G401 (cell line): ENCODE data around the gene HS1BP3. TPM values are rescaled to one million over a fixed set of nuclear protein-coding genes. Genes with fewer than 3 reads are reported as not detected.

Experiments used
- DNase-seq: peaks from one replicate; pipeline ENCODE4 v3.0.0-alpha.2; 2015; ENCODE audit warnings: low spot score
- in situ Hi-C: cut with HindIII; loops from 2 replicates; pipeline ENCODE4 v1.10.0; 2016; ENCODE audit warnings: low sequenced_read_pairs, mixed read lengths
- total RNA-seq: library from RNA; depleted of rRNA; stranded (reverse); fragments of >200 nt; shearing (Covaris generic); gene quantifications from 2 replicates; pipeline ENCODE4 v1.2.3, GENCODE V29; 2014; rRNA removed

HS1BP3 gene, protein sequence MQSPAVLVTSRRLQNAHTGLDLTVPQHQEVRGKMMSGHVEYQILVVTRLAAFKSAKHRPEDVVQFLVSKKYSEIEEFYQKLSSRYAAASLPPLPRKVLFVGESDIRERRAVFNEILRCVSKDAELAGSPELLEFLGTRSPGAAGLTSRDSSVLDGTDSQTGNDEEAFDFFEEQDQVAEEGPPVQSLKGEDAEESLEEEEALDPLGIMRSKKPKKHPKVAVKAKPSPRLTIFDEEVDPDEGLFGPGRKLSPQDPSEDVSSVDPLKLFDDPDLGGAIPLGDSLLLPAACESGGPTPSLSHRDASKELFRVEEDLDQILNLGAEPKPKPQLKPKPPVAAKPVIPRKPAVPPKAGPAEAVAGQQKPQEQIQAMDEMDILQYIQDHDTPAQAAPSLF
- total RNA-seq: 47.6 and 53.7 TPM in 2 replicates

DNA sequence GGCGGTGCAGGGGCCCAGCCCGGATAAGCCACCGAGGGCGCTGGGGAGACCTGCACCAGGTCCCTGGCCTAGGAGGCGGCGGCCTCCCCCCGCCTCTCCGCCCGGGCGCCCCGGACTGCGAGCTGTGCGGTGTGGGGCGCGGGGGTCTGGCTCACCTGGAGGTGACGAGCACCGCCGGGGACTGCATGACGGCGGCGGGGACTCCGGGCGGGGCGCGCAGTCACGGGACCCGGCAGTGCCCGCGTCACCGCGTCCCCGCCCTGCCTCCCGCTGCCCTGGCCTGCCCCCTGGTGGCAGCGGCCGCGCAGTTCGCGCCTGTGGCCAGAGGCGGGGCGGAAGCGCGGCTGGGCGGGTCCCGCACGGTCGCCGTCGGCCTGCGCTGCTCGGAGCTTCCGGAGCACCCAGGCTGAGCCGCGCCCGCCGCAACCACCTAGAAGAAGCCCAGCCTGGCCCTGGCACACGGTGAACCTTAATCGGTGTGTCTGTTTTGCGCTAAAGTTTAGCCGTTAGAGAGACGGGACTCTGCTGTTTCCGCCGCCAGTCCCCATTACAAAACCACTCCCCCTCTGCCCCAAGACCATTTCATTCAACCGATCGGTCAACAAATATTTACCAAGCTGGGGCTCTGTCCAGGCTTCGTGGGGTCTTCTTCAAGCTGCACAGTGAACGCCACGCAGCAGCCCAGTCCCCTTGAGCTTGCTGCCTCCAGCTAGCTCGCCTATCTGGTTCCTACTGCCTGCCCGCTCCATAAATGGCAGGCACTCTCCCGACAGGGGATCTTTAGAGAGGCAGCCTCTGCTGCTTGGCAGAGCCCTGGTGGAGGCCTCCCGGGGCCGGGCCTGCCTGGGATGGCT is at the start of gene HS1BP3:
HS1BP3 (minus strand) TSS at position 222 of the 854 bp plus-strand sequence; CDS start at position 187, 35 bp downstream.
- in situ Hi-C loops: no loop called here
- DNase-seq: peak; percentile 83

DNA sequence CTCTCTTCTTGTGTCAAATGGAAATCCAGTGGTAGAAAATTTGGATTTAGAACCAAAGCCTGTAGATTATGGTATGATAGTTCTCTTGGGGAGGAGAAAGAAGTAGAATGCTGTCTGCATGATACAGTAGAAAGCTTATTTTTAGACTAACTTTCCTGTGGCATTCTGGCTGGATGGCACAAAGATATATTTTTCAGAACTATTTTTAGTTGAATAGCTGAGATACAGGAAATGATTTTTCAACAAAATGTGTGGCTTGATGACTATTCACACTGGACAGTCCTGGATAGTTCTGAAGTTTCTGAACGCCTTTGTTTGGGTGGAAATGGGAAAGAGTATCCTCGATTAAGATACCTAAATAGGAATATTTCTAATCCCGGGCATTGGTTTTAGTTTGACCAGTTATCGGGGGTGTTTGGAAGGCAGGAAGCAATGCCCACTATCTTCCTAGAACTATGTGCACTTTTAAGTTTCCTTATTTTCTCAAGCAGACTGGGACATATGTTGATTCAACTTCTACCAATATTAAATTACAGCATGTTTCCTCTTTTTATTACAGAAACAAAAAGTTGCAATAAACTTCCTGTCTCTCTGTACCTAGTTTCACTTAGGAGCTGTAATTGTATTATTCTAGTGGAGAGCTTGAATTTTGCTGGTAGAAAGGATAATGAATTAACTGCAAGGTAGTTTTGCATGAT is 48.2 kb upstream of the HS1BP3 start:
- in situ Hi-C loops: loop anchor here (25.0 kb wide), 1 partner anchor 263 kb away; no protein-coding TSS in a partner anchor
- no peak for DNase-seq

DNA sequence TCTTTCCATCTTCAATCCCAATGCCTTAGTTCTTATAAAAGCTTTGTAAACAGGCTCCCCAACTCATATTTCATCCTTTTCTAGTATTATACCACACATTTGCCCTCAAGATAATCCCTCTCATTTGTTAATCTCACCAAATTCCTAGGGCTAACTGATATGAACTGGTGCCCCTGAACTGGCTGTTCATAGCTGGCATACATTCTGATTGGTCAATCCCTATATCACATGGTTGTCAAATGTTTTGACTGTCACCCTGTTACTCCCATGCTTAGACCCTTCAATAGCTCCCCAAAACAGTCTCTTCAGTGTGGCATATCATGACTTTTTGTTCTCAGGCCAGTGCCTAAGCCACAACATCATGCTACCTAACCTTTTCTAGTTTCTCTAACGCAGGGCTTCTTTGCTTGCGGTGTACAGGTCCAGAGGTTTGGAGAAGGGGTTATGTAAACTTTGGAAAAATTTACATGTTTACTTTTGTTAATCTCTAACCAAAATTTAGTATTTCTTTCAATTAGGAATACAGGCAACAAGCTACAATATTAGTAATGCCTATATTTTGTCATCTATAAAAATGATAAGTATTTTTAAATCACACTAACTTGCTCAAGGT is 46.5 kb upstream of the HS1BP3 start:
- in situ Hi-C loops: loop anchor here (25.0 kb wide), 1 partner anchor 265 kb away; no protein-coding TSS in a partner anchor
- no peak for DNase-seq

DNA sequence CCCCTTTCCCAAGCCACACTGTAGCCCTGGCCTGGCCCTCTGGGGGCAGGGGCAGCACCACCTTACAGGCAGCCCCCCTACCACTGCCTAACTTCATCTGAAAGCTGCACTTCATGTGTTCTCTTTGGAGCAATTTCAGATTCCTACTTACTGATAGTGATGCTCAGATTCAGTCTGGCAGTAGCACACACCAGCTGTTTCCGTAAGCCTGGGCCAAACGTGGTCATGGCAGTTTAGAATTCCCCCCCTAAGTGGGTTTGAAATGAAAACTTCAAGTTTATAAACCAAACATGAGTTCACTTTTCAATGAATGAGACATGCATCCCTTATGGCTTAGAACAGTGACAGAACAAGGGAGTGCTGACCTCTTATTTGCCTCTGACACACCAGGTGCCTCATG is 45.5 kb upstream of the HS1BP3 start:
- no peak for DNase-seq
- in situ Hi-C loops: loop anchor here (25.0 kb wide), 1 partner anchor 266 kb away; no protein-coding TSS in a partner anchor

DNA sequence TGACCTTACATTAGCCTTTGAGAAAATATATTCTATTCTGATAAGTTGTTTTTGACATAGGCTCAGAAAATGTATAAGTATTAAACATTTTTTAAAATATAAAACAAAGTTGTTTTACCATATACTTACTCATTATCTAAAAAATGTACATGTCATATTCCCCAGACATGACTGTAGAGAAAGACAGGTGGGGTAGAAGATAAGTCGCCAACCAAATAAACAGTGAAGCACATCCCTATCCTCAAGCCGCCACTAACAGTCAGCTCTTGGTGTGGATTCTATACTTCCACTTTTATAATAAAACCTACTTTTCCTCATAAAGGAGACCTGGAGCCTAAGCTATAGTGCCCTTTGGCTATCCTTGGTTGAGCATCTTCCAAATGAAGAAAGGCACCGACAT is 42.4 kb upstream of the HS1BP3 start:
- in situ Hi-C loops: loop anchor here (25.0 kb wide), 1 partner anchor 269 kb away; no protein-coding TSS in a partner anchor
- DNase-seq: no peak

DNA sequence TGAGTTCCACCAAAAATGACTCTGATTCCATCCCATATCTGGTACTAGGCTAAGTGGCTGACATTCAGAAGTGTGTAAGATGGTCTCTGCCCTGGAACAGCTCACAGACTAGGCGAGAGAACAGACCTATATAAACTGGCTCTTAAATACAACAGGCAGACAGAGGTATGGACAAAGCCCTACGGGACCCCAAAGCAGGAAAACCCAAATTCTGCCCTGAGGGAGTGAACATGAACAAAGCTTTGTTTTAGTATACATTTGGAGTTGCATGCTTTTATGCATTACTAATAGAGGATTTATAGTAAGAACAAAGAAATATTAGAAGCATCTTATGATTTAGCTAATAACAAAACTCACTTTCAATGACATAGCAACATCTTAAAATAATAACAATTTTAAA is 41.2 kb upstream of the HS1BP3 start:
- no peak for DNase-seq
- in situ Hi-C loops: loop anchor here (25.0 kb wide), 1 partner anchor 270 kb away; no protein-coding TSS in a partner anchor

DNA sequence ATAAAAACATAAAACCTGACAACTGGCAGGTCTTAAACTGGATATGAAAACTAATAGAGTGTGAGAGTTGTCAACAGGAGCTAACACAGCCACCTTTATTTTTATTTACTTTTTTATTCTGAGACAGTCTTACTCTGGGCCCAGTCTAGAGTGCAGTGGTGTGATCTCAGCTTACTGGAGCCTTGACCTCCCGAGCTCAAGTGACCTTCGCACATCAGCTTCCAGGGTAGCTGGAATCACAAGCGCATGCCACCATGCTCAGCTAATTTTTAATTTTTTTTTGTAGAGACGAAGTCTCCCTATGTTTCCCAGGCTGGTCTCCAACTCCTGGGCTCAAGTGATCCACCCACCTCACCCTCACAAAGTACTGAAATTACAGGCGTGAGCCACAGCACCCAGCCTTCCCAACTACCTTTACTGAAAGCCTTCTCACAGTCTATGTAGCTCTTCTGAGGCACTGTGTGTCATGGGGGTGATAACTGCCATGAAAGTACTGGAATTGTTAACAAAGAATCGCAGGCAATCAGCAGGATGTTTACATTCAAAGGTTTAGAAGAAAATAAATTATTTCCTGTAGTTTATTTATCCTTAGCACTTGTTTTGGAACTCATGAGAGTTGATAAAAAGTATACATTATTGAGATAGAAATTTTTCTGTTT is 40.3 kb upstream of the HS1BP3 start:
- in situ Hi-C loops: loop anchor here (25.0 kb wide), 1 partner anchor 271 kb away; no protein-coding TSS in a partner anchor
- DNase-seq: no peak

DNA sequence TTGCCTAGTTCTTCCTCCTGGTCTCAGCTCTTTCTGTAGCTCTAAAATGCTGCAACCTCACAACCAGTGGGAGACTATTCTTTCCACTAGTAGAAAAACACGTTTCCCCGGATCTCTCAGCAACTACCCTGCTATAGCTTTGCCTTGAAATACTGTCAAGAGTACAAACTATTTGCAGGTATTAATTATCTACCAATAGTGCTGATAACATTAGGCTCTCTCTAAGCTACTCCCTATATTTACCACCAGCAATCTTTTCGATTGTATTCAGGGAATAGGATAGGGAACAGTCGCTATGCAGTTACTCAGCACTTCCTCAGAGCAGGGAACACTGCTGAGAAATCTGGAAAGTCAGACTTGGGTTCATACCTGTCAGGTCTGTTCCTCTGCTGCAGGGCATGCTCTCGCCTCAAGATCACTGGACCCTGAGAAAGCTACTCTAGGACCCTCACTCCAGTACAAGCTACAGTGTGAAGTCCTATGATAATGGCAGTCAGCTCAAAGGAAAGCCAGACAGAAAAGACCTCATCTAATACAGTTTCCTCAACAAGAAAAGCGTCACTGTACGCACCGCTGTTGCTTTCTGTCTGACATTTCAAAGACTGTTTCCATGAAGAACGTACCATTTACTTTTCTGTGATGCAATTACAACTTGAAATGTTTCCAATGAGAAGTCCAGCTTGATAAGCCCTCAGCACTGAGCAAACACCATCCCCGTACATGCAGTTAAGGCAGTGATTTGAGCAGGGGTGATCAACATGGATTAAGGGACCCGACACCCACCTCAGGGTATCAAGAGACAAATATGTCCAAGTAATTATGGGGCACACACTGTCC is 38.7 kb upstream of the HS1BP3 start:
- DNase-seq: no peak
- in situ Hi-C loops: loop anchor here (25.0 kb wide), 1 partner anchor 273 kb away; no protein-coding TSS in a partner anchor

DNA sequence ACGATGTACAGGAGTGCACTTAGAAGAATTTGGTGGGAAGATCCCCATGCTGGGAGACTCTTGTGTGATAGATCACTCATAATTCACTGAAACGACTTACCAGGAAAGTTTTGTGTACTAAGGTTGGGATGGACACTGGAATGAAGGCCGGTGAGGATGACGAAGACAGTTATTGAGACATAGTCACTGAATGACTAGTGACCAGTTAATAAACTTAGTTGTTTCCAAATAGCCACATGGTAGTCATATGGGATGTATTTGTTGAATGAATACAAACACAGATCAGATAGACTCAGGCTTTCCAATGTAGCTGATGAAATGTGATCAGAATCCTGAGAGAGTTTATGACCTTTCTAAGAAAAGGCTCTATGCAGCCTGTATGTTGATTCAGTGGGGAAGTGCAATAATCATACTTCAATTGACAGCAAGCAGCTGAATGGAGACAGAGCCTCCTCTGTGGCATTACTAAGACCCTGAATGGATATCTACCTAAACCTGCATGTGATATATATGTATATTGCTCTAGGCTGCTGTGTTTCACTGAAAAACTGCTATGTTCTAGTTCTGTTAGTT is 36.4 kb upstream of the HS1BP3 start:
- in situ Hi-C loops: loop anchor here (25.0 kb wide), 1 partner anchor 275 kb away; no protein-coding TSS in a partner anchor

DNA sequence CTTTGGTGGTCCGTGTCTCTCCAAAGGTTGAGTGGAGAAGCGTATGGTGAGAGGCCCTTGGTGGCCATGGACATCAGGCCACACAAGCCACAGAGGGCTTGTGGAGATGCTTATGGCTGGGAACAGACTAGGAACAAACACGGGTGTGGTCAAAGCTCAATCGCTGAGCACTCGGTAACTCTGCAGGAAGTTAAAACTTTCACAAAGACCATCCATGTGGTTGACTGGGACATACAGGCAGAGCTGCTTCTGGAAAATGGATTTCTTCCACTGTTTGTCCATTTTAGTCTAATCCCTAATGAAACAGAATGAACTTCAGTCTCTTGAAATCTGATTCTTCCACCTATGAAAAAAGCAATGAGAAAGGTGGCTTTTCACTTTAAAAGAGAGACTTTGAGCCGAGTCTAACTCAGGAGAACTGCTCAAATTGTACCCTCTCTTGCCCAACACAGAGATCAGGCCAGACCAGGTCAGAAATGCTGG is 33.7 kb upstream of the HS1BP3 start:
- in situ Hi-C loops: loop anchor here (25.0 kb wide), 1 partner anchor 278 kb away; no protein-coding TSS in a partner anchor
- no peak for DNase-seq

More for the DNA sequence above, 36.4 kb upstream of the HS1BP3 start:
- no peak for DNase-seq

DNA sequence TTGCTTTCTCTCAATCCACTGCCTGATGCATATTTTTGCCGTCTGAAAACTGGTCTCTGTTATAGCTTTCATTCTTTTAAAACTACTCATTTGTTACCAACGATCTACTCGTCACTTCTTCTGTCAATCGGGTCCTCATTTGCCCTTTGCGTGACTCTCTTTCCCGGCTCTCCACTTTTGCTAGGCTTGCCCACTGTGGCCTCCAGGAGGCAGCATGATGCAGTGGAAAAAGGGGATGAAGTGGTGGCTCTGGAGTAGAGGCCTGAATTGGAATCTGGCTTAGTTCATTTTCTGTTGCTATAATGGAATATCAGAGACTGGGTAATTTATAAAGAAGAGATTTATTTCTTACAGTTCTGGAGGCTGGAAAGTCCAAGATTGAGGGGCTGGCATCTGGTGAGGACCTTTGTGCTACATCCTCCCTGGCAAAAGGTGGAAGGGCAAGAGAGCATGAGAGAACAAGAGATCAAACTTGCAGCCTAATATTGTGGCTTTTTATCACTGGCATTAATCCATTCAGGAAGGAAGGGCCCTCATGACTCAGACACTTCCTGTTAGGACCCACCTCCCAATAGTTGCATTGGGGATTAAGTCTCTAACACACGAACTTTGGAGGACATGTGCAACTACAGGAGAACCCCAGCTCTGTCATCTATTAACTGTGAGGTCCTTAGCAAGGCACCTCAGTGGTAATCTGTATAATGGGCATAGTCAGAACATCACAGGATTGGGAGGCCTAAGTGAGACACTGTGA is 31.4 kb upstream of the HS1BP3 start:
- in situ Hi-C loops: loop anchor here (25.0 kb wide), 1 partner anchor 280 kb away; no protein-coding TSS in a partner anchor

DNA sequence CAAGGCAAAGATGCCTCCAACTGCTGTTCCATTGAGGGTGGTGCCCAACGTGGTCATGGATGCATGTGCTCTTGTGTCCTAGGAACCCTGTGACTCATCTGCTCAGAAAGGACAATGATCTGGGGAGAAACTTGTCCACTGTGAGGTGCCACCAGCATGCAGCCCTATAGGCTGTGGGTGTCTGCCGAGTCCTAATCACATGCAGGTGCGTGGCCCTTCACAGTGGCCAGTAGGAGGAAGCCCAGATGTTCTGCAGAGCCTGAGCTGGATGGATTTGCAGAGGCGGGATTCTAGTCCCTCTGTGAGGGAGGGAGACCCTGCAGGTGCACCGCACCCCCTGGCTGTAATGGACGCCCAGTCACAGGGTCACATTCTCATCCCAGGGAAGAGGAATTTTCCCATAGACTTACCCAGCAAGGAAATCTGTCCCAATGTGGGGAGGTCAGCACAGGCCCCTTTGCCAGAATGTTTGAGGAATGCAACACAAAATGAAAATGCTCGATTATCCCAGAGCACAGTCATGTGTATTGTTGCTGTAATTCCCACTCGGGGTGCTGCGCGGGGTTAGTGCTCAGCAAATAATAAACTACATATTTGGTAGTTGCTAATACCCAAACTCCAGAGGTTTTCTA is 30.0 kb upstream of the HS1BP3 start:
- no peak for DNase-seq
- in situ Hi-C loops: loop anchor here (25.0 kb wide), 1 partner anchor 281 kb away; no protein-coding TSS in a partner anchor

More for the DNA sequence above, 31.4 kb upstream of the HS1BP3 start:
- DNase-seq: no peak

DNA sequence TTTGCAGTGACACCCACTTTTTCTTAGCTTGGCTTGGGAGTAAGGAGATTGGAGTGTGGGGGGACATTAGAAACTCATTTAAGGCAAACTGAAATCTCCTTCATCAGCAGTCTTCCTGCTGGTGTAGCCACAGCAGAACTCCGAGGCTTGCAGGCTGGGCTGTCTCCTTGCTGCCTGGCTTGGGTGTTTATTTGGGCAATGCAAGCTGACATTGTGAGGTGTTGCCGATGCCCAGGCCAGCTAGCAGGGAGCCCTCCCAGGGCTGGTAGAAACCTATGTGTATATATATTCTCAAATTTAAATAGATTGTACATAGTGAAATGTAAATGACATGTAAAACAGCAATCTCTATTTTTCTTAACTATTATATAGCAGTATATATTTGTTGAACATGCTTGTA is 27.9 kb upstream of the HS1BP3 start:
- in situ Hi-C loops: loop anchor here (25.0 kb wide), 1 partner anchor 284 kb away; no protein-coding TSS in a partner anchor
- no peak for DNase-seq

DNA sequence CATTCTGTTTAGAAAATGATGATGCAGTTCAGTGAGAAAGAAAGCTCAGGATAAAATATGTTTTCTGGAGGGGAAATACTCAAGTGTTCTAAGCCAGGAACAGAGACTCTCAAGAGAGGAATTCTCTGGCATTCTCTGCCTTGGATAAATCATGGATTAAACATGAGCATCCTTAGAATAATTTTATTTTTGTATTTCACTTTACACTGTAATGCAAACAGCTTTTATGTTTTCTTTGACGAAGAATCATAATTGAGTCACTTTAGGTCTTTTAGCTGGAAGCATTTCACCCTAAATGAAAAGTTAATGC is 27.1 kb upstream of the HS1BP3 start:
- in situ Hi-C loops: loop anchor here (25.0 kb wide), 1 partner anchor 284 kb away; no protein-coding TSS in a partner anchor
- no peak for DNase-seq

DNA sequence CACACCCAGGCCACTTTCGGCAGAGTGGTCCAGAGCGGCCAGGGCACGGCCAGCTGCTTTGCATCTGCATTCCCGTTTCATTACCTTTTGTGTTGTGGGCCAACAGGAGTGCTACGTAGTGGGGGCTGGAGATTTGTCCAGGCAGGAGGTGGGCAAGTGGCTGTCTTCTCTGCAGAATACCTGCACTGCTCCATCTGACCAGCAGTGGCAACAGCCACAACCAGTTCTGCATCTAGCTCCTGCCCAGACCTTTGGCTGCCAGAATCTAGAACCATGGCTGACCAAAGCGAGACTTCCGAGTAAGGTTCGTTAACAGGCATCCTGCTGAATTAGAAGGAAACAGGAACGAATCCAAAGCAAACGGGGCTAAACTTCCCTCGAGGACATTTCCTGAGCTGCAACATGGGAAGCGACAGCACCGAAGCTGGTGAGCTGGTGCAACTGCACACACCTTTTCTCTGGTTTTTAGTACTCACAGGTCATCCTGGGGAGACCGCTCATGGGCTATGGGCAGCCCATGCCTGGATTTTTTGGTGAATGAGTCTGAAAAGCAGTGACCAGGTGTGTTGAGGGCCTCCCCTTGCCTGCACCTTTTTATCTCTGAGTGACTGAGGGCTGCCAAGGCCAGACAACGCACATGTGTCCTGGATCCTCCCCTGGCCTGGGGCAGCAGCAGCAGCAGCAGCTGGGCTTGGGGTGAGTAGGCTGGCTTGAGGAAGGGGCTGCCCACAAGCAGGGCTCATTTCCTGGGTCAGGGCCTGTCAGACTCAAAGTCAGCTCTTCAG is 26.6 kb upstream of the HS1BP3 start:
- DNase-seq: no peak
- in situ Hi-C loops: loop anchor here (25.0 kb wide), 1 partner anchor 285 kb away; no protein-coding TSS in a partner anchor
